ENCODE data around the gene CALML3. TPM values are rescaled to one million over a fixed set of nuclear protein-coding genes. Genes with fewer than 3 reads are reported as not detected.

Gene CALML3
- polyA plus RNA-seq, 12 donors = 0.18 to 0.50 (median 0.33) TPM; not detected in 2

DNA sequence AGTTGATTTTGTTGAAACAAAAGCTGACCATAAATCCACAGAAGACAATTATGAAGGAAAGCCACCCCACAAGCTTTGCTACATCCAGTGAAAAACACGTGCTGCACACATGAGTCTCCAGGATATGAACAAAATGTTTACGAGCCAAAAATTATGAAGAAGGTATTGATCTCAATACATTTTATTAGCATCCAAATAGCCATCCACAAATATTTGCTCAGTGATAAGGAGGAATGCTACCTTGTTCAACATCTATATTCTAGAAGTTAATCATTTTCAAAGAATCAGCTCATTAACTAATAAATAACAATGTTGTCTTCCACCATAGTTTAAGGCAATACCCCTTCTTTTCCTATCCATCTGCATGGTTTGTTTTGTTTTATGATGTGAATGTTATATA, 42.7 kb downstream of the CALML3 start:
- DNase-seq = no peak

DNA sequence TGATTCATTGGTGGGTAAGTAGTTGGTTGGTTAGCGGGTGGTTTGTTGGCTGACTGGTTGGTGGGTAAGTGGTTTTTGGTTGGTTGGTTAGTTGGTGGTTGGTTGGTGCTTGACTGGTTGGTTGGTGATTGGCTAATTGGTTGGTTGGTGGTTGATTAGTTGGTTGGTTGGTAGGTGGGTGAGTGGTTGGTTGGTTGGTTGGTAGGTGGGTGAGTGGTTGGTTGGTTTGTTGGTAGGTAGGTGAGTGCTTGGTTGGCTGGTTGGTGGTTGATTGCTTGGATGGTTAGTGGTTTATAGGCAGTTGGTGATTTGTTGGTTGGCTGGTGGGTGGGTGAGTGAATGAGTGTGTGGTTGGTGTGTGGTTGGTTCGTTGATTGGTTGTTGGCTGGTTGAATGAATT, 44.2 kb downstream of the CALML3 start:
- no peak for DNase-seq

DNA sequence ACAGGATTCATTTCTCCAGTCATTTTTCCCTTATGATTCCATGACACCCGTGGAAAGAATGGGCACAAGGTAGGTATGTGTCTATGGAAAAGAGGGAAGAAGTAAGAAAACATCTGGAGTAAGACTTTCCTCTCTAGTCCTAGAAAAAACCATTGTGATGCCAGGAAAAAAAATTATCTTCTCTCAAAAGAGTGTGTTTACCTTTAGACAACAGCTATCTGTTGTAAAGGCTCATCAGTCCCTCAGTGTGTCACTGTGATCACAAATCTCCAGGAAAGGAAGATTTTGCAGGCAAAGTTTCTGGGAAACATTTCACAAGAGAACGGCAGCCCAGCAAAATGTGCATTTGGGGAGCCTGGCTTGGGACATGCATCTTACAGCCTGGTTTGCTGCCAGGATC, 44.8 kb downstream of the CALML3 start:
- no peak for DNase-seq

DNA sequence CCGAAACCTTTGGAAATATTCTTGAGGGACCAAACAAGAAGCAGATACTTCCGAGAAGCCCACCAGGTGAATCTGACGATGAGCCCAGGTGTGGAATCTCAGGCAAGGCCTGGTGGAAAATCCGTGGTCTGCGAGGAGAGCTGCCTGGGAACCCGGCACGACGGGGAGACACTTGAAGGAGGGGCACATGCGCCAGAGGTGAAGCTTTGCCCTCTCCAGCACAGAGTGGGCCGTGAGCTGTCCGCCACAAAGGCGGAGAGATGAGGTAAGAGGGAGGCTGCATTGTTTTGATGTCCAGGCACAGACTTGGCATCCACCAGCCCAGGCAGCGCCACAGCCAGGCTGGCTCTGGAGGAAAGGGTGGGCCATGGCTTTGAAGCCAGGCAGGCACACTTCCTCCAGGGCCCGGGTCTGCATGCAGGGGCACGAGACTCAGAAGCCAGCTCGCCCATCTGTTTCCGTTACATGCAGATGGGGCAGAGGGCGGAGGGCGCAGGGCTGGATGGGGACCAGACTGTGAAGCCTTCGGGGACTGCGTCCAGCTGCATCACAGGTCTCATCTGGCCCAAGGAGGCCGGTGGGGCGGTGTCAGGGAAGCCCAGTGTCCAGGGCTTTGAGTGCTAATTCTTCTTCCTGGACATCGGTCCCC, 45.4 kb downstream of the CALML3 start:
- no peak for DNase-seq

DNA sequence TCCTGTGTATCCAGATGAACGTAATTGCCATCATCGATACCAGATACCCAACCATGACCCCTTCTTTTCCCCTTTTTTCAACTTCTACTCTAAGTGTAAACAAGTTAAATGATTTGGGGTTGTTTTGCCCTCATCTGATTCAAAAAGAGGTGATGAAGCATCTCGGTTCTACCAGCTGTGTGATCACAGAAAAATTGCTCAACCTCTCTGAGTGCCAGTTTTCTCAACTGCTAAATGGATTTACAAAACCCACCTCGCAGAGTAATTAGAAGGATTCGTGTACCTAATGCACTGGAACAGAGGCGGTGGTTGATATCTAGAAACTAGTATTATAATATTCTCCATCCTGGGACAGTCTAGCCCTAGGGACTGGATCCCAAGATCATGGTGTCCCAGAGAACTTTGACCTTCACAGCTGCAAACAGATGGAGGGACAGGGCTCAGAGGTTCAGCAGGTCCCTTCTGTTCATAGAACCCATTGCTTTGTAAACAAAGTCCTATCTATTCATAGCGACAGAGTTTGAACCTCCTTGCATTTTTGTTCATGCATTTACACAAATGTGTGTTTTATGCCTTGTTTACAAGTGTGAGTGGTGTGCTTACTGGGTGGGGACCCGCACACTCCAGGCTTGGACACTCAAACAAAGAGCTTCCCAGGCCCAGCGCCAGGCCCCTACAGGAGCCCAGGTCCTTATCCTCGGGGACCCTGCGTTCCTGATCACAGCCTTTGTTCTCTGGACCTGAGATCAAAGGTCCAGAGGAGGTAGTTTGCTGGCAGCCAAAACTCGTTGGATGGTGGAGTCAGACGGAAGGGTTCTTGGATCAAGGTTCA, 46.4 kb downstream of the CALML3 start:
- DNase-seq = no peak

DNA sequence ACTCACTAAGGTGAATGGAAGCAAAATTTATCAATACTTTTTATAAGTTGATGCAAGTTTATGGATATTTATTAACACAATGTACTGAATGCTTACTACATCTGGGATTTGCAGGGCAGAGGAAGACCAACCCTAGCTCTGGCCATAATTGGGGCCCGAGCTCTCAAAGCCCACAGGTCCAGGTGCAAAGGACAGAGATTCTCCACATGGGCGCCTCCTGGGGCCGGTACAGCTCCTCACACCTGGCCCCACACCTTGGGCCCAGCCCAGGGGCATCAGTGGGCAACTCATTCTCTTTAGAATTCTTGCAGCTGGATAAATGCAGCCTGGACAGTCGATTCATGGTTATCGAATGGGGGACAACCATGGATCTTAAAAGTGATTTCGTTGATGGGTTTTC, 47.1 kb downstream of the CALML3 start:
- no peak for DNase-seq

DNA sequence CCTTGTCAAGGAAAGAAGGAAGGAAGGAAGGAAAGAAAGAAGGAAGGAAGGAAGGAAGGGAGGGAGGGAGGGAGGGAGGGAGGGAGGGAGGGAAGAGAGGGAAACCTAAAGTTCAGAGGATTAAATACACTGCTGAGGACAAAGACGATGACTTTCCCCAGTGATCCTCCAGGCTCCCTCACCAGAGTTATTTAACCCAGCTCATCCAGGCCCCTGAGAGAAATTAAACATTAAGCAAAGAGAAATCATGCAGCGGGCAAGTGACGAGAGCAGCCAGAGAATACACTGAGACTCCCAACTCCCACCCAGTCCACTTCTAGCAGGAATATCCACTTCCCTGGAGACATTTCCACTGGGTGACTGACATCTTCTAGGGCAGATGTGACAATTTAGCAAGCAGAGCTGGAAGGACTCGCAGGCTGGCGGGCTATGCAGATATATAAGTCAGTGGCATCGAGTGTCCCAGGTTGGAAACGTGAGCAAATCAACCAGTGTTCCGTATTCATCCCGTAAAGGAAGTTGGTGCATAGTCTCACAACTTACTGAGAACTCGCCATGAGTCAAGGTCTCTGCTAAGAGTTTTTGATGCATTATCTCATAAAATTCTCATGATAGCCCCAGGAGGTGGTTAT, 48.7 kb downstream of the CALML3 start:
- no peak for DNase-seq

DNA sequence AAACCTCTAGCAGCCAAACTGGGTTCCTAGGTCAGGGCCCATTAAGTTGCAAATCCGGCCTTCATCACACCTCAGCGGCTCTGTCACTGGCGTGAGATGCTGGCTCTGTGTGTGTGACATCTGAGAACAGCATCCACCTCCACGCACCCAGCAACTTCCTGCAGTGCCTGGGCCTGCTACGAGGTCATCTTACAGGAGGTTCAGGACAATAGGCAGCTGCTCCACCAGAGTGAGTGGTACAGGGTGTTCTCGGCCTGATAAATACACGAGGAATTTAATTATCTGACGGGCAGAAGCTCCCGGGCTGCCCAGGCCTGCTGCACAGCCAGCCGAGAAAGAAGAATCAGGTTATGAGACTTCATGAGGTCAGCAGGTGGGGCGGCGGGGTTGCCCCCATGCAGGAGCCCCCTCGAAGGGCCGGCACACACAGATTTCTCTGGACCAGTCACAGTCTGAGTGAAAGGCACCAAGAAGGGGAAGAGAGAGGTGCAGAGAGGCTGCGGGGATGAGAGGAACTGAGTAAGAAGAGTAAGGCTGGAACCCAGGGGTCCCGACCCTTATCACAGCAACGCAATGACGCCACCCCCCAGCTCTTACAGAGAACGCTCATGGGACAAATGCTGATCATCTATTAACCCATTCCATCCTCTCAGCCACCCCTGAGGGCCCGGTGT, 49.3 kb downstream of the CALML3 start:
- no peak for DNase-seq

DNA sequence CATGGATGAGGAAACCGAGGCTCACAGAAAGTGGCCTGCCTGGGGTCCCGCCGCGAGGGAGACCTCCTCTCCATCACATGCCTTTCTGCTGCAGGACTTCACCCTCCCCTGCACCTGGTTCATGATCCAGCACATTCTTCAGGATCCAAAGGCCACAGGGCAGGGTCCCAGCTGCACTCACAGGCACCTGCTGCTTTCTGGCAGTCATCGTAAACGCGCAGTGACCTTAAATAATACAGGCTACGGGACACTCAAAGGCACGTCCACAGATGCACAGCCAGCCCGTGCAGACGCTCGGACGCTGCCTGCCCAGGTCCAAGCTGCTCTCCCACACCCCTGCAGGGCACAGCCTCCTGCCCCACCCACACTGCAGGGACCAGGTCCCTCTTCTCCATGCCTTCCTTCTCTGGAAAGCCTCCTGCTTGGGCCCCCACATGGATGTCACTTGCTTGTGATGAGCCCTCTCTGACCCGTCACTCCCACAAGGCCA, 49.9 kb downstream of the CALML3 start:
- DNase-seq = no peak

DNA sequence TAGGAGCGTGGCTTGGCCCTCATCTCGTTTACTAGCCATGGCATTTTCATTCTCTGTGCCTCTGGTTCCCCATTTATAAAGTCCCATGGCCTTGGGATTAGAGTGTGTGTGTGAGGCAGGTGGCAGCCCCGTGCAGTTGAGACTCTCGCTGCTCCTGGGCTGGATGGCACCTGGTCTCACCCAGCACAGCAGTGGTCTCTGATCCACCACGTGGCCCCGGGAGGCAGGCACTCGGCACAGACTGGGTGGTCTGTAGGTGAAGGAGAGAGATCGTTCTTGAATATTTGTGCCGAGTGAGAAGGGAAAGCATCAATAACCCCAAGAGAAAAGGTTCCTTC, 50.4 kb downstream of the CALML3 start:
- DNase-seq = no peak

DNA sequence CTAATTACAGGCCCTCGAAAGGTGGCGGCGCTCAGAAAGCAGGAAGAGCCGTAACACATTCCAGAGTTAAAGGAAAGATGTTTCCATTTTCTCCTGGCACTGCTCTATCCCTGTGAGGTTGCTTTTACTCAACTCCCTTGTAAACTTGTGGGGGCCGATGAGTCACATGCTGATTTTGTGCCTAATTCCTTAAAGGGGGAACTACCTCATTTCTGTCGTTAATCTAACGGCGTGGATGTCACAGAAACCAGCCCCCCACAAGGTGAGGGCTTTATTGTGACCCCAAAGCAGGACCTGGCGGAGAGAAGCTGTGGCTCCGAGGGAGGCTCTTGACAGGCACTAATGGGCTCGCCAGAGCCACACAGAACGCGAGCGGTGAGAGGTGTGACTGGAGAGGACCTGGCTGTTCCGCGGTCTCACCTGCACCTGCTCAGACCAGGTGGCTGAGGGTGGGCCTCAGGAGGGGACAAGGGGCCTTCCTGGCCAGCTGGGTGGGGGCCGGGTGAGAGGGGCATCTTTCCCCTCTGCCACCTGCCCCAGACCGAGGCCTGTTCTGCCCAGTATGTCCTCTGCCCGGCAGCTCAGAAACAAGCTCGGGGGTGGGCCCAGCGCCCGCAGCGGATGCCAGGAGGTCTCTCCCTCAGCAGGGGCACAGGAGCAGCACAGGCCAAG, 50.9 kb downstream of the CALML3 start:
- DNase-seq = no peak

DNA sequence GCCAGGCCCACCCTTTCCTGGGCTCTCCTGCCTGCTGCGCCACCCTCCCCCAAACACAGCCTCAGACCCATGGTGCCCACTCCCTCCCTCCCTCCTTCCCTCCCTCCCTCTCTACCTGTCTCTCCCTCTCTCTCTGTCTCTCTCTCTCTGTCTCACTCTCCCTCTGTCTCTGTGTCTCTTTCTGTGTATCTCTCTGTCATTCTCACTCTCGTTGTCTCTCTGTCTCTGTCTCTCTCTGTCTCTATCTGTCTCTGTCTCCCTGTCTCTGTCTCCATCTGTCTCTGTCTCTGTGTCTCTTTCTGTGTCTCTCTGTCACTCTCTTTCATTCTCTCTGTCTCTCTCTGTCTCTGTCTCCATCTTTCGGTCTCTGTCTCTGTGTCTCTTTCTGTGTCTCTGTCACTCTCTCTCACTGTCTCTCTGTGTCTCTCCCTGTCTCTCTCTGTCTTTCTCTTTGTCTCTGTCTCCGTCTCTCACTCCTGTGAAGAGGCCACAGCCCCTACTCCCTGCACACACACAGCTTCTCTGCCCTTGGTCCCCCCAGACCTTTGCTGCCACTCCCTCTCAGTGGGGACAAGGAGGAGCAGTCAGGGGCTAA, 51.5 kb downstream of the CALML3 start:
- DNase-seq = no peak

Other genes with a start within 250 kb of the CALML3 start
- gene UCN3, start 160.0 kb upstream of the CALML3 start, polyA plus RNA-seq (ENCODE audit: insufficient read length in 12 of 12) = not detected
- 1 to 10 TPM in 1 of 12 donors, under 1 TPM in 6, not detected in 5; 0.07 to 6.0 (median 0.14) TPM for gene TUBAL3, start 120.1 kb upstream of the CALML3 start, polyA plus RNA-seq (ENCODE audit: insufficient read length in 12 of 12)
- 100 to 1,000 TPM in 9 of 12 donors, 10 to 100 TPM in 2, not detected in 1; 85.1 to 139 (median 111) TPM for gene NET1, start 112.4 kb upstream of the CALML3 start, polyA plus RNA-seq (ENCODE audit: insufficient read length in 12 of 12)
- 1 to 10 TPM in 2 of 12 donors, under 1 TPM in 1, not detected in 9; 0.94 to 4.9 (median 4.6) TPM for gene CALML5, start 25.4 kb upstream of the CALML3 start, polyA plus RNA-seq (ENCODE audit: insufficient read length in 12 of 12)
- 10 to 100 TPM in 8 of 12 donors, 1 to 10 TPM in 3, not detected in 1; 8.0 to 14.6 (median 11.0) TPM for gene ASB13, start 141.6 kb downstream of the CALML3 start, polyA plus RNA-seq (ENCODE audit: insufficient read length in 12 of 12)
- 10 to 100 TPM in 11 of 12 donors, not detected in 1; 29.1 to 40.6 (median 34.2) TPM for gene TASOR2, start 159.9 kb downstream of the CALML3 start, polyA plus RNA-seq (ENCODE audit: insufficient read length in 12 of 12)